ENCODE data around the gene WDR81. TPM values are rescaled to one million over a fixed set of nuclear protein-coding genes. Genes with fewer than 3 reads are reported as not detected.

Gene WDR81
- total and polyA plus RNA-seq, 10 of the 15 experiments (the other 5 are each of a cell fraction or from before 2014, with no cell fraction given) = 0.13 to 22.4 (median 7.3) TPM; not detected in 1

- TF ChIP-seq CEBPZ (IDR thresholded peaks at IDR 0.05; ENCODE audit: low read depth, low read length) (no peak), IKZF2 (IDR thresholded peaks at IDR 0.05) (peak; percentile 62 to 63; a peak in 3 of 4 replicates), E2F4 (IDR thresholded peaks at IDR 0.05; ENCODE audit: low read depth, low read length) (no peak), ZNF687 (IDR thresholded peaks at IDR 0.05) (no peak), SMAD5 (IDR thresholded peaks at IDR 0.05; ENCODE audit: low read depth) (no peak), SRF (IDR thresholded peaks at IDR 0.05; ENCODE audit: low read depth in 2 of 2, low read length in 2 of 2) (0 out of 4 replicates have a peak, but pooled peaks of 1 of the 2 experiments have one; percentile 13), CREM (IDR thresholded peaks at IDR 0.05; ENCODE audit: low read depth) (peak; percentile 33; the same call in 1 of the 2 replicates), SKIL (IDR thresholded peaks at IDR 0.05; ENCODE audit: low read depth, poor library complexity, severe bottlenecking) (peak; percentile 21), PML (IDR thresholded peaks at IDR 0.05; ENCODE audit: low read length) (no peak), DPF2 (IDR thresholded peaks at IDR 0.05) (peak; percentile 37; the same call in 1 of the 2 replicates), RUNX3 (IDR thresholded peaks at IDR 0.05; ENCODE audit: low read length) (peak; percentile 45), ATF3 (IDR thresholded peaks at IDR 0.05; ENCODE audit: borderline replicate concordance, extremely low read depth, low read depth, low read length) (no peak), E2F8 (IDR thresholded peaks at IDR 0.05; ENCODE audit: low read depth, partially characterized antibody) (no peak), GATAD2B (conservative IDR thresholded peaks at IDR 0.05; ENCODE audit: low read depth) (no peak)
Observed at GRCh38 chr17:1695365-1695764, 29.1 kb upstream of the WDR81 start (continued).

All from GM12878 (cell line).